HG03571 (cell line): ENCODE data around the gene CYLD.

ENCODE experiments used
- ATAC-seq: cut with Tn5 transposase; IDR thresholded peaks from one replicate; pipeline ENCODE4 v1.9.1; 2021; ENCODE audit not compliant: unreplicated experiment

CYLD gene

DNA sequence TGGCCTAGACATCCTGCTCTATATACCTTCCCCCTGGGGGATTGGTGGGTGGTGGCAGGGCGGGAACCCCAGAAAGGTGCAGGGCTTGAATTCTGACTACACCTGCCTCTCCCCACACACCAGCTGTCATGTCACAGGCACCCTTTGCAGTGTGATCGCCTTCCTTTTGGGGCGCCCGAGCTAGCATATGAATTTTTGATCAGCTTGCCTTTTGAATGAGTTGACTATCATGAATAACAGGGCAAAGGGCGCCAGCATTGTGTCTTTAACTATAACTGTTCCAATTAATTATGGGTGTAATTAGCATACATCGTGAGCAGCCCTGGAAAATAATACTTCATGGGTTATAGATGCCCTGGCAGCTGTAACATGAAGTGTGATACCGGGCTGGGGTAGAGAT, 72.7 kb downstream of the CYLD start:
- ATAC-seq = no peak

DNA sequence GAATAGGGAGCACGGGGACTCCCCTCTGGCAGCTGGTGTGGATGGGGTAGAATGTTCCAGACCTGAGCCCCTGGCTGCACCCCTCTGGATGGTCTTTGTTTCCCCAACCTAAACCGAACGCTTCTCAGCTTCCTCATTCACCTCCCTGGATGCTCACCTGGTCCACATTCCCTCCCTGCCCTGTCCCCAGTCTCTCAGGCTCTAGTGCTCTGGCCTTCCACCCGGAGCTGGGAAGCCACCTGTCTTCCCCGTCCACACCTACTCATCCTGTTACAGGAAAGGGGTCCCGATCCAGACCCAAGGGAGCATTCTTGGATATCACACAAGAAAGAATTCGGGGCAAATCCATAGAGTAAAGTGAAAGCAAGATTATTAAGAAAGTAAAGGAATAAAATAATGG, 73.5 kb downstream of the CYLD start:
- ATAC-seq = no peak

DNA sequence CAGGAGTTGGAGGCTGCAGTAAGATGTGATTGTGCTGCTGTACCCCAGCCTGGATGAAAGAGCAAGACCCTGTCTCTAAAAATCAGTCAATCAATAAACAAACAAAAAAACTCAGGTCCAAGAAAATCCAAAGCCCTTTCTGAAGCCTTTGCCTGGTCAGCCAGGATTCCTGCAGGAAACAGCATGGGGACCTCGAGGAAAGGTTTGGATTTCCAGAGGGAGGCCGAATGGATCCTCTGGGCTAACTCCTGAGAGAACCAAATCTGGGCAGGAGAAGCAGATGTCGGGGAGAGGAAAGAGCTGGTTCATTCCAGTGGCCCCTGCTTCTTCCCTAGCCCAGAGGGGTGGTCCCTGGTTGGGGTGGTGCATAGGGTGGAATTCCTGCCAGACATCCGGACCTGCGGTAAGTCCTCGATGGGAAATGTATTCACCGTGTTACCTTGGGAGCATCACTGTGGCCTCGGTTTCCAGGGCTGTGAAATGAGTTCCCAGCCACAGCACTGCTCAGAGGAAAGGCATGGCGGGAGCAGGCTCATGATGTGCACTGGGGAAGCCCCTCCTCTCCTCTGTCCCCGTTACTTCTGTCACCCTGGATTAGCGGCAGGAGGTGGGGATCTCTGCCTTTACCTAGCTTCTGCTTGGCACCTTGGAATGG, 75.1 kb downstream of the CYLD start:
- ATAC-seq = no peak

DNA sequence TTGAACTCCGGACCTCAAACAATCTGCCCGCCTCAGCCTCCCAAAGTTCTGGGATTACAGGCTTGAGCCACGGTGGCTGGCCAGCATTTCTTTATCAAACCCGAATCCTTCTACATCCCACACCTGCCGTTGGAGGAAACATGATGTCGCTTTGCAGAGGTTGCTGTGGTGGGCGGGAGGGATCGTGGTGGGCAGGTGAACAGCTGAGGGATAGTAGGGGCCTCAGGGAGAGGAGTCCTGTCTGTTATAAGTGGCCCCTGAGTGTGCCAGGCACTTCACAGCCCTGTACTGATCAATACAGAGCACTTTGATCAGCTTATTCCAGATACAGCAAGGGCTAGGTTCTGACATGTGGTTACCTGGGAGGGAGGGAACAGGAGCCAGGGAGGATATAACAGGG, 76.5 kb downstream of the CYLD start:
- ATAC-seq = no peak

DNA sequence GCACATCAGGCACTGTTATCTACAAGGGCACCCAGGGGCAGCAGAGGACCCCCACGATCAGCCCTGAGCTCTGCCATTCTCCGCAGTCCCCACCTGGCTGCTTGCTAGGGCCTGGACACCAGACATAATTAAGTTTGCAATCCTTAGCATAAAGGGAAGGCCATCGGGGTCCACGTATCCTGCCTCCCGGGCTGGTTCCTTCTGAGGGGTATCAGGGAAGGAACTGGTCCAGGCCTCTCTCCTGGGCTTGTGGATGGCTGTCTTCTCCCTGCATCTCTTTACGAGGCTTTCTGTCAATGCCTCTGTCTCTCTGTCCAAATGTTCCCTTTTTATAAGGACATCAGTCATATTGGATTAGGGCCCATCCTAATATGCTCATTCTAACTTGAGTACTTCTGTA, 77.8 kb downstream of the CYLD start:
- no peak for ATAC-seq

DNA sequence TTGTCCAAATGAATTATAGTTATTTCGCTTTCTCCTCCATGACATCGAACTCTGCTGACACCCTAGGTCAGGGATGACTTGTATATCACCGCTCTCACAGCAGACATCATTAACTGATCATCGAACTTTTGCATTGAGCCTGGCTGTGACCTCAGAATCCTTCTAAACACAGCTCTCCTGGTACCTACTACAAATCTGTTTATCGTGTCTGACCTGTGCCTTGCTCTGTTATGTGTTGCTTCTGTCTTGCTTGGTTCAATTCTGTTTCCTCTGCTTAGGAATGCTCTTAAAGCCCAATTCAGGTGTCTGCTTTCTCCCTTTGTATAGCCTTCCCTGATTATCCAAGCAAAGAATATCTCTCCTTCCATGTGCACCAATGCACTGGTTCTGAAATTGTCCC, 78.3 kb downstream of the CYLD start:
- no peak for ATAC-seq

DNA sequence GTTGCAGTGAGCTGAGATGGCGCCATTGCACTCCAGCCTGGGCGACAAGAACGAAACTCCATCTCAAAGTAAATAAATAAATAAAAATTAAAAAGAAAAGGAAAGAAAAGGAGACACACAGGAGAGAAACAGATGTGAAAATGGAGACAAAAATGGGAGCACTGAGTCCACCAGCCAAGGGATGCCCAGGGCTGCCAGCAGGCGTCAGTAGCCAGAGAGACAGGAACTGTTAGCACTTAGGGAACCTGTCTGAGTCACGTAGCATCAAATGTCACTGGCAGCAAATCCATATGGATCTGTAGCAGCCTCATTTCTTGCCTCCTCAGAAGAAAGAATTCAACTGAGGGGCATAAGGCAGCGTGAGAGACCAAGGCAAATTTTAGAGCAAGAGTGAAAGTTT, 79.7 kb downstream of the CYLD start:
- ATAC-seq = no peak

DNA sequence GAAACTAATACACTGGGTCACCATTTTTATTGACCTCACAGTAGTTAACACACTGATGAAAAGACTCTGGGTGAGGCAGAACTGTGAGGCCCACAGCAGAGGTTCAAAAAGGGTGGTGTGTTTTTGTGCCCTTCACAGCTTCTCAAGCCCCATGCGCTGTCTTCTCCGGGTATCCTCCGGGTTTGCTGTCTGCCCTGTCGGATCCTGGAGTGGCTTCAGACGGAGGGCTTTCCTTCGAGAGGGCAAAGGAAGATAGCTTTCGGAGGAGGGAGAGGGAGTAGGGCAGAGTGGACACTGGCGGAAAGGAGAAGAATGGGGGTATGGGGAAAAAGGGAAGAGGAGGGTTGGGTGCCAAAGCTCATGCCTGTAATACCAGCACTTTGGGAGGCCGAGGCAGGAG, 80.8 kb downstream of the CYLD start:
- no peak for ATAC-seq

DNA sequence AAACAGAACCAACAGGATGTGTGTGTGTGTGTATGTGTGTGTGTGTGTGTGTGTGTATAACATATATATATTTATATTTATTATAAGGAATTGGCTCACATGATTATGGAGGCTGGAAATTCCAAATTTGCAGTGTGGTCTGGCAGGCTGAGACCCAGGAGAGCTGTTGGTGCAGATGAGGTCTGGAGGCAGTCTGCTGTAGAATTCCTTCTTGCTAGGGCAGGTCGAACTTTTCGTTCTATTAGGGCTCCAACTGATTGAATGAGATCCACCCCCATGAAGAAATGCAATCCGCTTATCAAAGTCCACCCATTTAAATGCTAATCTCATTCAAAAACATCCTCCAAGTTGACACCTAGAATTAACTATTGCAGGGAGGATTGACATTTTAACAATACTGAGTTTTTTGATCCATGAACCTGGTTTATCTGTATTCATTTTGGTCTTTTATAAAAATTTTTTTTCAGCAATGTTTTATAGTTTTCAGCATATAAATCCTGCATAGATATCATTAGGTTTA, 85.0 kb downstream of the CYLD start:
- ATAC-seq = no peak

DNA sequence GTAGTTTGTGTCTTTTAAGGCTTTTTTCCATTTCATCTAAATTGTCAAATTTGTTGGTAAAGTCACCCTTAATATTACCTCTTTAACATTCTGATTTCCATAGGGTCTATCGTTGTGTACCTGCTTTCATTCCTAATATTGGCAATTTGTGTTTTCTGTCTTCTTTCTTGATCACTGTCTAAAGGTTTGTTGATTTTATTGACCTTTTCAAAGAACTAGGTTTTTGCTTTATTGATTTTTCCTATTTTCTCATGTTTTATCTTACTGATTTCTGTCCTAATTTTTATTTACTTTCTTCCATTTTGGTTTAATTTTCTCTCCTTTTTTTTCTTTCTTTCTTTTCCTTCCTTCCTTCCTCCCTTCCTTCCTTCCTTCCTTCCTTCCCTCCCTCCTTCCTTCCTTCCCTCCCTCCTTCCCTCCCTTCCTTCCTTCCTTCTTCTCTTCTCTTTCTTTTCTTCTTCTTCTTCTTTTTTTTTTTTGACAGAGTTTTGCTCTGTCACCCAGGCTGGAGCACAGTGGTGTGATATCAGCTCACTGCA, 86.3 kb downstream of the CYLD start:
- no peak for ATAC-seq

DNA sequence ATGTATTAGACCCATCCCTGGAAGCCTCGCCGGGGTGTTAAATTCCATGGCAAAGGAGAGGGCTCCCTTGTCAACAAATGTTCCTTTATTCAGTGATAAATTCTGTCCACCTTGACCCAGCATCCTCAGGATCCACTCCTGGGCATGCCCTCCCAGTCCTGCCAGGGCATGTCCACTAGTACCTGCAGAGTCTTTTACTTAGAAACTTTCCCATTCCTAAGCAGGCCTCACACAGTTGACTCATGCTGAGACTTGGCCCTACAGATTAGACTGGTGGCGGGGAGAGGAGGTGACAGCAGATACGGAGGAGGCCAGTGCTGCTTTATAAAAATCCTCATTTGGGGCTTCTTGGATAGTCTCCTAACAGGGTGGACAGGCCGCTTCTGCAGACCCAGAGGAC, 88.8 kb downstream of the CYLD start:
- no peak for ATAC-seq

DNA sequence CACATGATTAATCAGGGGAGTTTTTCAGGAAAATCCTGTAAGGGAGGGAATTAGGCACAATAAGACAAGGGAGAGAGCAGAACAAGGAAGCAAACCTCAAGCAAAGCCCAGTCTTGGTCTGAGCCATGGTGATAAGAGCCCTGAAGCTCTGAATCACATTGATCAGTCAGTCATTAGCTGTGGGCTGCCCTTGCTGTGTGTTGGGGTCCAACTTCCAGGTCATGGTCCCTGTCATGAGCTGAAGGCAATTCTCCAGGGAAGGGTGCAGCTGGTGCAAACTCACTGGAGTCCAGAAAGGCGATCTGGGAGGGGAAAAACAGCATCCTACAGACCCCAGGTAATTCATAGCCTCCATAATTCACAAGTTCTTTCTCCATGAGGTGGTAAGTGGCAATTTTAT, 89.9 kb downstream of the CYLD start:
- no peak for ATAC-seq

DNA sequence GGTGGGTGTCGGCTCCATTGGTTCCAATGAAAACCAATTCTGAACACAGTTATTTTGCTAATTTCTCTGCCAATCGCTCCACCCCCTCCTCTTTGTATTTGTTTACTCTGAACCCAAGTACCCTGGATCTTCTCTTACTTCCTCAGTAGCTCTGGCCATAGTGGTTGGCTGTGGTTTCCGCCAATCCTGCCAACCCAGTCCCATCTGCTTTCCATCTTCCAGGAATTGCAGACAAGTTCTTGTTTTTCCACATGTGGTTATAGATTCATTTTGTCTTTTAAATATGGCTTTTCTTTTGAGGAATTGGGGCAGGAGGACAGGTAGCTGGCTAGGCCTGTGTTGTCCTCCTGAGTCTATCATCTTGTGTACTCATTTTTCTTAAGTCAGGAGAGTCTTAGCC, 92.0 kb downstream of the CYLD start:
- ATAC-seq = no peak

DNA sequence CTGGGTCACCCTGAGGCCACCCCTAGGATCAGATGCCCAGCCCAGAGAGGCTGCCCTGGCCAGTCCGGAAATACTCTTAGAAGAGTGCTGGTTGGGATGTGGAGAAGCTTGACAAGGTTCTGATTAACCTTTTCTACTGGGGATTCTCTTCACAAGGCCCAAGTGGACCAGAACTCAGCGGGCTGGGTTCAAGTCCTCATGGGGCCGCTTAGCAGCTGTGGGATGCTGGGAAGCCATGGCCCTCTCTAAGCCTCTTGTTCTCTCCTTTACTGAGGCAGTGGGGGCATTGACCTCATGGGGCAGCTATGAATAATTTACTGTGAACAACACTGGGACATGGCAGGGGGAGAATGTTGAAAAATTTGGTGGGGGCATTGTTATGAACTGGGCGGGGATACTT, 92.8 kb downstream of the CYLD start:
- ATAC-seq = no peak

DNA sequence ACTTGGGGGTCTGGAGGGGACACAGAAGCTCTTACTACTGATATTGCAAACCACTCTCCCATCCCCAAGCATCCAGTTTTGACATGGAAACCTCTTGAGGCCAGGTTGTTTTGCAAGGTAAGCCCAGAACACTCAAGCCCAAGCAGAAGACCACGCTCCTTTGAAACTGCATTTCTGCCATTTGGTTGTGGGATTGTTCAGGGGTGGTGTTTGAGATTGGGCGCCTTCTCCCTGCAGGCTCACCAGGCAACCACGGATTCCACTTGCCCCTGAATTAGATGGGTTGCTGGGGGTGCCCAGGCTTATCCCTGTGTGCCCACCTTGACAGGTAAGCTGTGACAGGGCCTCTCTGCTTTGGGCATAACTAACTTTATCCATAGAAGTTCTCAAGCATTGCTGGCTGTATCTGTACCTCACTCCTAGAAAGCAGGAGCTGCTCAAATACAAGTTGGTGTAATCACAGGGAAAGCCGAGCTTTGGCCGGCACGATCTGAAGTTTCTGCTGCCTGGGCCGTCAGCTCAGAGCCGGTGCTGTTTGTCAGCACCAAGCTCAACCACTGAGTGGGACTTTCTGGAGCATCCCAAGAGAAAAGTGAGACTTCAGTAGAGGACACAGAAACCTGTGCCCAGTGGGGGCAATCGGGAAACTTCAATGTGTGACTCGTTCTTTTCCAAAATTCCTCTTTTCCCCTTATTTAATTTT, 93.6 kb downstream of the CYLD start:
- no peak for ATAC-seq

DNA sequence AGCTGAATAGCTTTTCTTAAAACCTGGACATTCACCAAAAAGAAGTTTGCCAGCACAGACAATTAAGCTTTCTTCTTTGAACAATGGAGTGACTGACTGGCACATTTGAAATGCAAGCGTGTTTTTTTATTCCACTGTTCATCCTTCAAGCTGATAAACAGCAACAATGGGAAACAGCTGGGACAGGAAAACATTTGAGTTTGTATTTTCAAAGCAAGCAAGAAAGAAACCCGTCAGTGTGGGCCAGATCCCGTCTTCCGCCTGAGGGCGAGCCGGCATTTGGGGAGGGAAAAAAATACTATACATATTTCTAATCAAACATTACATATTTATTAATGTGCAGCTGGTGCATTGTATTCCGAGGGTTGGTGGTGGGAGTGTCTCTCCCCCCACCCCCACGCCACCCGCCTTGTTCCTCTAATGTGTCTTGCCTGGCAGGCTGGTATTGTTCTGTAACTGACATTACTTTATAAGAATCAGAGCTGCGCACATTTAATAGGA, 94.3 kb downstream of the CYLD start:
- no peak for ATAC-seq

DNA sequence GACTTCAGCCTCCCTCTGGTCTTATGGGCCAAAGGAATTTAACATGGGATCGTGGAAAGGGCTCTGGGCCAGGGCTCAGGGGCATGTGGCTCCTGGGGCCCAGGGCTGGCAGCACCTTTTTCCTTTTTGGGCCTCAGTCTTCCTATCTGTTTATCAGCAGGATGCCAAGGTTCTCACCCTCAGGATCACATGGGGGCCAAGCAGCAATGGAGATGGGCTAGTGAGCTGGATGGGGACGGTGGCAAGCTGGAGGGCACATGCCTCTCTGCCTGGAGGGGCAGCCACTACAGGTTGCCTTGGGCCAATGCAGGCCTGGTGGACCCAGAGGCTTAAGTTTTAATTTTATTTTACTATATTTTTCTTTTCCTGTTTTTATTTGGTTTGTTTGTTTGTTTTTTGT, 95.4 kb downstream of the CYLD start:
- ATAC-seq = no peak

DNA sequence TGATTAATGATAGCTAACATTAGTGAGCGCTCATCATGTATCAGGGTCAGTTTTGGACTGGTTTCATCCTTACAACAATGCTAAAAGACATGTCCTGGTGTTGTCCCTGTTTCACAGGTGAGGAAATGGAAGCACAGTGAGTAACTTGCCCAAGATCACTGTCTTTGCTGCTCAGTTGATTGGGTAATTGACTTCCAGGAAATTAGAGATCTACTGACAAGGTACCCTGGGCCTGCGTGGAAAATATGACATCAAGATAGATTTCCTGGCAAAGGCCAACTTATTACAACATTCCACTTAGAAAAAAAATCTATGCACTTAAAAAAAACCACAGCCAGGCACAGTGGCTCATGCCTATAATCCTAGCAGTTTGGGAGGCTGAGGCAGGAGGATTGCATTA, 96.3 kb downstream of the CYLD start:
- no peak for ATAC-seq

DNA sequence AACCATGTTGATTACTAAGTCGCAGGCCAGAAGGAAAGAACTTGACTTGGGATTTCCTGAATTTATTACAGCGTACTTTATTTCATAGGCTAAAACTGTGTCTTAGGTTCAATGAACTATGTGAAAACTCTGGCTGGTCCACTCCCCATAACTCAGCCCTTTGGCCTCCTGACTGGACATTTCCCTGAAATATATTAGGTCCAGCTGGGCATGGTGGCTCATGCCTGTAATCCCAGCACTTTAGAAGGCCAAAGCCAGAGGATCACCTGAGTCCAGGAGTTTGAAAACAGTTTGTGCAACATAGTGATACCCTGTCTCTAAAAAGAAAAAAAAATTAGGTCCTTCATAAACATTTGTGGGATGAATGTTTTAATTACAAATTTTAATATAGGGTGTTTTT, 97.0 kb downstream of the CYLD start:
- no peak for ATAC-seq

DNA sequence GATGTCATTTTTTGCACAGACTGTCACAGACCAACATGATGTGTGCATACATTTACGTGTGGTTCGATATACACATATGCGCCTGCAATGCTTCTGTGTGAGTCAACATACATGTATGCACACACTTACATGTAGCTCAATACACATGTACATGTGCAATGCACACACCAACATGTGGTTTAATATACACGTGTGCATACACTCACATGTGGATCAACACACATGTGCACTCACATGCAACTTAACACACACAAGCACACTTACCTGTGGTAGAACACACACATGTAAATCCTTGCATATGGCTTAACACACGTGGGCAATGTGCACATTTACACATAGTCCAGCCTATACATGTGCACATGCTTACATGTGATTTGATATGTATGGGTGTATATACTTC, 97.5 kb downstream of the CYLD start:
- ATAC-seq = no peak

DNA sequence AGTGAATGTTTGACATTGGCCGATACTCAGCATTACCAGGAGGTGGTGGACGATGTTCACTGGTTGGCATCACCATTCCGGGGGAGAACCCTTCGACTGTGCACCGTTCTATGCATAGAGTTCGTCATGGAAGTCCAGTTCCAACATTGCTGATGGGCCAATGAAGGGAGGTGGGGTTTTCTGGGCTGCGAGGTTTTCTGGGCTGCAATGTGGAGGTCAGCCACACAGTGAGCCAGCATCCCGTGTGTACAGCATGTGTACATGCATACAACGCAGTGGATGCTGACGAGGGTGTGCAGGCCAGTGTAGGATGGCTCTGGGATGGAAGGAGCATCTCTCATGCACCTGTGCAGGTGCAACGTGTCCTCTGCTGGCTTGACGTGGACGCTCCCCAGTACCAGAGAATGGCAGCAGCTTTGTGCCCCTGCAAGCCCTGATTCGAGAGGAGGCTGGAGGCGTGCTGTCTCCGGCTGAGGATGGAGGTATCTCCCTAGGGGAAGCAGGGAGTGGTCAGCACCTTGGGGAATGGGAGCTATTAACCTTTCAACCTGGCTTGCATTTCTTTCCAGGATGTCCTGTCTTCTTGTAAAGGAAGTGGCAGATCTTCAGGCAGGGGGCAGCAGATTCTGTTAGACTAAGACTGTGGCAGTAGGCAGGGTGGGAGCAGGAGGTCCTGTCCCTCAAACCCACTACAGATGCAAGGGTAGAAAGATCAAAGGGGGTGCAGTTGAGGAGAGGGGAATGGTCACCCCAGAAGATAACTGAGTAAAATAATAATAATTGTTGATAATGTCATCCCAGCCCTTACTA, 98.2 kb downstream of the CYLD start:
- ATAC-seq = no peak
